AG10803 (cell line): Measurements from ENCODE around the gene MYO1F.

Experiments
- DNase-seq: peaks from one replicate; pipeline ENCODE4 v3.0.0; 2010; ENCODE audit warnings: low read depth
- H3K4me3 ChIP-seq: 2 replicates; pipeline ENCODE4 v1.5.1; 2011; ENCODE audit warnings: mild to moderate bottlenecking, low read length, control low read depth
- CTCF ChIP-seq: conservative IDR thresholded peaks from 2 replicates; pipeline ENCODE4 v1.5.1; 2011; ENCODE audit warnings: mild to moderate bottlenecking, low read length, control low read depth, inconsistent platforms

MYO1F gene

GRCh38 chr19:8610936-8611300 lies 33.7 kb upstream of the MYO1F start:
- TF ChIP-seq CTCF: no peak
- H3K4me3 ChIP-seq: no peak overlapping the region

GRCh38 chr19:8610041-8610935 lies 33.0 kb upstream of the MYO1F start, which contains the start of gene ADAMTS10:
ADAMTS10 (minus strand) TSS chr19:8610715; CDS start chr19:8605710, 5,005 bp downstream.
- peak; percentile 47 for DNase-seq
- peak within 1 kb of the TSS; percentile 88 for H3K4me3 ChIP-seq
- no peak for TF ChIP-seq CTCF

More at GRCh38 chr19:8610936-8611300, 33.7 kb upstream of the MYO1F start:
- DNase-seq: no peak

GRCh38 chr19:8609279-8610040 lies 32.2 kb upstream of the MYO1F start:
- TF ChIP-seq CTCF: peak; percentile 24; the same call in 1 of the 2 replicates
- peak overlapping the region; percentile 88 for H3K4me3 ChIP-seq
- peak; percentile 75 for DNase-seq

GRCh38 chr19:8608941-8609278 lies 31.7 kb upstream of the MYO1F start:
- peak overlapping the region; percentile 88 for H3K4me3 ChIP-seq
- no peak for TF ChIP-seq CTCF
- DNase-seq: no peak

- H3K4me3 ChIP-seq: no peak overlapping the region
- DNase-seq: peak; percentile 75
- TF ChIP-seq CTCF: no peak
Measured at GRCh38 chr19:8607386-8607785, 30.1 kb upstream of the MYO1F start.

- DNase-seq: no peak
- TF ChIP-seq CTCF: no peak
- no peak overlapping the region for H3K4me3 ChIP-seq
Measured at GRCh38 chr19:8605514-8605913, 28.3 kb upstream of the MYO1F start.
